ENCODE results near the gene HGS.

HGS gene

GRCh38 chr17:81676906-81677305, 6.9 kb upstream of the HGS start:
- H3K4me3 ChIP-seq (ENCODE audit: low read depth, low read length): no peak overlapping the region
- DNase-seq (ENCODE audit: low read depth): no peak
- TF ChIP-seq CTCF (IDR thresholded peaks at IDR 0.05; ENCODE audit: low read depth, low read length, missing control alignments): no peak

GRCh38 chr17:81680150-81680549, 3.7 kb upstream of the HGS start:
- no peak for TF ChIP-seq CTCF (IDR thresholded peaks at IDR 0.05; ENCODE audit: low read depth, low read length, missing control alignments)
- H3K4me3 ChIP-seq (ENCODE audit: low read depth, low read length): no peak overlapping the region
- no peak for DNase-seq (ENCODE audit: low read depth)

- no peak for TF ChIP-seq CTCF (IDR thresholded peaks at IDR 0.05; ENCODE audit: low read depth, low read length, missing control alignments)
- no peak for DNase-seq (ENCODE audit: low read depth)
- no peak overlapping the region for H3K4me3 ChIP-seq (ENCODE audit: low read depth, low read length)
These were observed 2.1 kb upstream of the HGS start for GRCh38 chr17:81681672-81682071.

GRCh38 chr17:81682565-81683207, 1.1 kb upstream of the HGS start:
- peak overlapping the region; percentile 66 for H3K4me3 ChIP-seq (ENCODE audit: low read depth, low read length)
- no peak for DNase-seq (ENCODE audit: low read depth)
- no peak for TF ChIP-seq CTCF (IDR thresholded peaks at IDR 0.05; ENCODE audit: low read depth, low read length, missing control alignments)

GRCh38 chr17:81683208-81683583, 615 bp upstream of the HGS start:
- peak overlapping the region; percentile 66 for H3K4me3 ChIP-seq (ENCODE audit: low read depth, low read length)
- no peak for TF ChIP-seq CTCF (IDR thresholded peaks at IDR 0.05; ENCODE audit: low read depth, low read length, missing control alignments)
- no peak for DNase-seq (ENCODE audit: low read depth)

- peak overlapping the region; percentile 66 for H3K4me3 ChIP-seq (ENCODE audit: low read depth, low read length)
- no peak for TF ChIP-seq CTCF (IDR thresholded peaks at IDR 0.05; ENCODE audit: low read depth, low read length, missing control alignments)
- DNase-seq (ENCODE audit: low read depth): no peak
These were observed 666 bp downstream of the HGS start for GRCh38 chr17:81684442-81684911.

- H3K4me3 ChIP-seq (ENCODE audit: low read depth, low read length): peak overlapping the region; percentile 66
- DNase-seq (ENCODE audit: low read depth): no peak
- TF ChIP-seq CTCF (IDR thresholded peaks at IDR 0.05; ENCODE audit: low read depth, low read length, missing control alignments): no peak
These were observed 1.3 kb downstream of the HGS start for GRCh38 chr17:81685108-81685507.

Data from GM12864 (cell line).